HG03159 (cell line): ENCODE data around the gene TRIM25.

Source experiments
- ATAC-seq: cut with Tn5 transposase; IDR thresholded peaks from one replicate; pipeline ENCODE4 v1.9.1; 2021; ENCODE audit warnings: mild to moderate bottlenecking, moderate library complexity; ENCODE audit not compliant: unreplicated experiment

Gene TRIM25

GRCh38 chr17:56868716-56869115 lies 45.1 kb downstream of the TRIM25 start:
- no peak for ATAC-seq

DNA sequence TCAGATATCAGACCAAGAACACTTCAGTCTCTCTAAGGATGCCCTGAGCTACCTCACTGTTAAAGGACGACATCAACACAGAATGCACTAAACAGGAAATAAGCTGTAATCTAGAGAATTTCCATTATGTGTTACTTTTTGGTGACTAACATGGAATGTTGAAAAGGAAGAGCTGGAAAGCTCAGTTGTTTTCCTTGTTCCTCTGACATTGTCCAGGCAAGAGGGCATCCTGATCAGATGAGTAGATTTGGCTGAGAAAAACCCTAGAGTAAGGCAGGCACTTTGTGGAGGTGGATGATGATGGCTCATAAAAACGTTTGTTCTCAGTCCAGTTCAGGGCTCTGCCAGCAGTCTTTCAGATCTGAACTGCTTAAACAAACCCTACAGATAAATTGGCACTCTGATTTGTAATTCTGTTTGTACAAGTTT lies 45.9 kb downstream of the TRIM25 start:
- ATAC-seq: no peak

DNA sequence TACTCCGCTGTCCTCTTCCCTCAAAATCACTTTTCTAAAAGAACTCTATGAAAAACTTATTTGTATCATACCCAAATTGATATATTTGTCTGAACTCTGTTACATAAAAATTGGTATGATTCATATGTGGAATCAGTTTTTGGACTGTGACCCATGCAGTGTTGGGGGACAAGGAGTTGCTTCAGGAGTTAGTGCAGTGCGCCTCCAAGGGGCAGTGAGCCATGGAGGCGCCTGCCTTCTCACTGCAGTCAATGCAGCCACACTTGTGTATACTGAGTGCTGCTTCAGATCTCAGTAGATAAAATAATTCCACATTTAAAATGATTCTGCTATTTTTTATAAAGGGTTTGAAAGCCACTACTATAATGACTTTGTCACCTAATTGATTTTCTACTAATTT lies 47.4 kb downstream of the TRIM25 start:
- no peak for ATAC-seq

GRCh38 chr17:56866076-56866475 lies 47.8 kb downstream of the TRIM25 start:
- ATAC-seq: no peak

DNA sequence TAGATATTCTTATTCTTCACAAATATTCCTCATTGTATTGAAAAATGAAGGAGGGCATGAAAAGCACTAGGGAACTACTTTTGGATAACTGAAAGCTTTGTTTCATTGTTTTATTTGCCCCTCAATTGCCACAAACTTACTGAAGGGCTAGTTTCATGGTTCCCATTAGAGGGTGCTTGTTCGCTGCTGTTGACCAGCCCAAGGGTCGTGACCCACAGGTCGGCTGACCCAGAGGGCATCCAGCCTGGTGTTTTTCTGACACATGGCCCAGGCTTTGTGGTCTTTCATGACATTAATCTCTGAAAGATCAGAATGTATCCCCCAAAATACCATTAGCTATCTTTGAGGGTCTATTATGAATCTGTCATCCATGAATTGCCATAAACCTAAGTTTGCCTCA lies 49.9 kb downstream of the TRIM25 start:
- ATAC-seq: no peak

GRCh38 chr17:56861899-56862298 lies 52.0 kb downstream of the TRIM25 start:
- ATAC-seq: no peak

DNA sequence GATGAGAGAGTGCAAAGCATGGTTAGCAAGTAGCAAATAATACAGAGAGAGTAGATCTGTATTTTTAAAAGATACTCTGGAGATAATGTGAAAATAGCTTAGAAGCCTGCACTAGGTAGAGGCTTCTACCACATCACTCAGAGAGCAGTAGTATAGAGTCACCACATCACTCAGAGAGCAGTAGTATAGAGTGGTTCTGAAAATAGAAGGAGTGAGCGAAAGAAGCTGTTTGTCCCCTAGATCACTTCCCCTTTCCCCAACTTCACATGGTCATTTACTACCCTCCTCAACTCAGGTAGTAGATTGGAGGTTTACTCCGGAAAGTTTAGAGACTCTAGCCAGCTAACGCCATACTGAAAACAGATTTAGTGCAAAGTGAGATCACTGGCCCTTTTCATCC lies 62.8 kb downstream of the TRIM25 start:
- ATAC-seq: no peak

GRCh38 chr17:56850591-56850990 lies 63.3 kb downstream of the TRIM25 start:
- ATAC-seq: no peak

- no peak for ATAC-seq
These were observed 64.7 kb downstream of the TRIM25 start for GRCh38 chr17:56849131-56849530.

DNA sequence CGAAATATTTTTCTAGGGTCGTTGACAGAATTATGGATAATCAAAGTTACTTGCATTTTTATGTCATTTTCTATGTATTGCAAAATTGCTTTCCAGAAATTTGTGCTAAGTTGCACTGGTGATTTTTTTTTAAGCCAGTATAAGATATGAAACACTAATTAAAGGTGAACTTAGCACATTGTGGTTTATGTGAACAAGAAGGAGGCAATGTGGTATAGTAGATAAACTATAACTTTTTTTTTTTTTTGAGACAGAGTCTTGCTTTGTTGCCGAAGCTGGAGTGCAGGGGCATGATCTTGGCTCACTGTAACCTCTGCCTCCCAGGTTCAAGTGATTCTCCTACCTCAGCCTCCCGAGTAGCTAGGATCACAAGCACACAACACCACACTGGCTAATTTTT lies 66.7 kb downstream of the TRIM25 start:
- ATAC-seq: no peak

GRCh38 chr17:56845934-56846333 lies 67.9 kb downstream of the TRIM25 start:
- ATAC-seq: no peak

DNA sequence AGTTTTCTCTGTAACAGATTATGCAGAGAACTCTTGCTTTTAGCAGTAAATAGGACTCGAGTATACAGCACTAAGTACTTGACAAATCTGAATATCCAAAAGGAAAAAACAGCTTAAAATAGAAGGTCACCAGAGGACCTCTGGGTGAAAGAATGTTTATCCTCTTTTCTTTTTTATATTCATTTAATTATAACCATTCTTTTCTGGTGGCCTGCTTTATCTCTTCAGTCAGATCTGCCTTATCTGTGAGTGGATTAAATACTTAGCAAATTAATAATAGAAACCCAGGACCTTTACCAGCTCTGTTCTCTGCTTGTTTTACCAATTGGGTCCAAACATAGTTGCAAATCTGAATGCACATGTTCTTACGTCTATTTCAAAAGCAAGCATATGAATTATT lies 71.3 kb downstream of the TRIM25 start:
- no peak for ATAC-seq

GRCh38 chr17:56838687-56839086 lies 75.2 kb downstream of the TRIM25 start:
- no peak for ATAC-seq
